Measurements from ENCODE around the gene ZFYVE1.
A peak's percentile ranks its signal among the peaks of the same experiment; 100 is the strongest.
"Not testable (repeated sequence)": the region's sequence is repeated elsewhere in the genome, so short reads cannot be mapped to it uniquely, and the experiment has no call there.

The ZFYVE1 gene

DNA sequence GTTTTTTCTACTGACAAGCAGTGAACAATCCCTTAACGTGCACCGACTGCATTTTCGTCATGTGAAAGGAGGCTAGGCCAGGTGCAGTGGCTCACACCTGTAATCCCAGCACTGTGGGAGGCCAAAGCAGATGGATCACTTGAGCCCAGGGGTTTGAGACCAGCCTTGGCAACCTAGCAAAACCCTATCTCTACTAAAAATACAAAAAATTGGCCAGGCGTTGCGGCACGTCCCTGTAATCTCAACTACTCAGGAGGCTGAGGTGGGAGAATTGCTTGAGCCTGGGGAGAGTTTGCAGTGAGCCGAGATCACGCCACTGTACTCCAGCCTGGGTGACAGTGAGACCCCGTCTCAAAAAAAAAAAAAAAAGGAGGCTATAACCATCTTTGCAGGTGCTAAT, 22.3 kb downstream of the ZFYVE1 start:
- DNase-seq (ENCODE audit: low read depth in 2 of 2), result not testable (repeated sequence)

DNA sequence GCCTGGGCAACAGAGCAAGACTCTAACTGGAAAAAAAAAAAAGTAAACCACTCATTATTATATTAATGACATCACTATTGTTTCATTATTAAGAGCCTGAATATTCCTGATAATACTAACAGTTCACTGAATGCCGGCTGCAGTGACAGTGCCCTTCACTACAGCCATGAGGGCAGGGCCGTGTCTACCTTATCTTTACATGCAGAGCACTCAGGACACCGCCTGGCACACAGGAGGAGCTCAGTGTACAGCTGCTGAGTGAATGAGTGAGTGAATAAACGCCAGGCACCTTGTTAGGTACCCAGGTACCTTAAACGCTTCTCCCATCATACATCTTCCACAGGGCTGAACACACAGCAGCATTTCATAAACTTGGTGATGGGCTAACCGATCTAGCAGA, 23.2 kb downstream of the ZFYVE1 start:
- DNase-seq (ENCODE audit: low read depth in 2 of 2), result no peak

DNA sequence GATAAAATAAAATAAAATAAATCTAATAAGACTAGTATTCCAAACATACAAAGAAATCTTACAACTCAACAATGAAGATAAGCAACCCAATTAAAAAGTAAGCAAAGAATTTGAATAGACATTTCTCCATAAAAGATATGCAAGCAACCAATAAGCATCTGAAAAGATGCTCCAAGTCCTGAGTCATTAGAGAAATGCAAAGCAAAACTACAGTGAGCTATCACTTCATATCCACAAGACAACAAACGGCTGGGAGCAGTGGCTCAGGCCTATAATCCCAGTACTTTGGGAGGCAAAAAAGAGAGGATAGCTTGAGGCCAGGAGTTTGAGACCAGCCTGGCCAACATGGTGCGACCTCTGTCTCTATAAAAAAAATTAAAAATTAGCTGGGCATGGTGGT, 26.8 kb downstream of the ZFYVE1 start:
- DNase-seq (ENCODE audit: low read depth in 2 of 2), result no peak

DNA sequence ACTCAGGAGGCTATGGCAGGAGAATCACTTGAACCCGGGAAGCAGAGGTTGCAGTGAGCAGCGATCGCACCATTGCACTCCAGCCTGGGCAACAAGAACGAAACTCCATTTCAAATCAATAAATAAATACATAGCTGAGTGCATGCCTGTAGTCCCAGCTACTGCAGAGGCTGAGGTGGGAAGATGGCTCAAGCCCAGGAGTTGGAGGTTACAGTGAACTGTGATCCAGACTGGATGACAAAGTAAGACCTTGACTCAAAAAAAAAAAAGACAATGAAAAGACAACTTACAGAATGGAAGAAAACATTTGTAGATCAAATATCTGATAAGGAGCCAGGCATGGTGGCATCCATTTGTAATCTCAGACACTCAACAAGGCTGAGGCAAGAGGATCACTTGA, 27.6 kb downstream of the ZFYVE1 start:
- no peak for DNase-seq (ENCODE audit: low read depth in 2 of 2)

DNA sequence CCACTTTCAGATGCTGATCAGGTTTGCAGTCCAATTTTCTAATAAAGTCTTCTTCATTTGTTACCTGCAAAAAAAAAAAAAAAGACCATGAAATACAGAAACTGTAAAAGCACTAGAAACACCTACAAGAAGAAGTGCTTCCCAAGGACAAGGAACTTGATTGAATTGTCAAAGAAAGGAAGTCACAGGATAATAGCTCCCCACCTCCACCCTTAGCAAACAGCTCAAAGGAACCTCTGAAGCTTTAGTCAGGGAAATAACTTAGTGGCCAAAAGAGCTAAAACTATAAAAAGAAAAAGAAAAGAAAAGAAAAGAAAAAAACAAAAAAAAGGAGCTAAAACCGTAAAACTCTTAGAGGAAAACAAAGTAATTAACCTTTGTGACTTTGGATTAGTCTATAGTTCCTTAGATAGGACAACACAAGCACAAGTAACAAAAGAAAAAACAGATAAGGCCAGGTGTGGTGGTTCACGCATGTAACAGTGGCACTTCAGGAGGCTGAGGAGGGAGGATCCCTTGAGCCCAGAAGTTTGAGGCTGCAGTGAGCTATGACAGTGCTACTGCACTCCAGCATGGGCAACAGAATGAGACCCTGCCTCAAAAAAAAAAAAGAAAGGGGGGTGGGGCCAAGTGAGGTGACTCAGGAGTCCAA, 28.5 kb downstream of the ZFYVE1 start:
- DNase-seq (ENCODE audit: low read depth in 2 of 2), result no peak

DNA sequence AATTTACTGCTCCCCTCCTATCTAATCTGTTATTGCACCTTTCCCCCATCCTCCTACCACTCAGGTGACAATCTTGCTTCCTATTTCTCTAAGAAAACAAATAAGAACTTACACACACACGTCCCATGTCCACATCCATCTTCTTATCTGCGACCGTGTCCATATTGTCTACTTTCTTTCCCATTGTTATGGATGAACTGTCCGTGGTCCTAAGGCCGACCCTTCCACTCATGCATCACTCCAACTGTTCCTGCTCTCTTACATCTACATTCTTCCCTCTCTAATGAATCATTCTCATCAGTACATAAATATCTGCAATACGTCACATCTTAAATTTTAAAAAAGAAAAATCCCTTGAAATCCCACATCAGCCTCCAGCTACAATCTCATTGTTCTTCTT, 30.0 kb downstream of the ZFYVE1 start:
- no peak for DNase-seq (ENCODE audit: low read depth in 2 of 2)

DNA sequence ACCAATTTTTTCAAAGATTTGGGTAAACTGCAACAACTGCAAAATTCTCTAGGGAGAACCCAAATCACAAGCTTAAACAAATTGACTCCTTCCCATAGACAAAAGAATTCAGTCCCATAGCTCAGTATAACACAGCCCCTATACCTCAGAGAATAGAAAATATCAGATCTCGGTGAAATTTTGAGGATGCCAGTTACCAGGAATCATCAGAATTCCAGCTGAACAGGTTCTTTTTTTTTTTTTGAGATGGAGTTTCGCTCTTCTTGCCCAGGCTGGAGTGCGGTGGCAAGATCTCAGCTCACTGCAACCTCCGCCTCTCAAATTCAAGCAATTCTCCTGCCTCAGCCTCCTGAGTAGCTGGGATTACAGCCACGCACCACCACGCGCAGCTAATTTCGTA, 36.7 kb downstream of the ZFYVE1 start:
- no peak for DNase-seq (ENCODE audit: low read depth in 2 of 2)

DNA sequence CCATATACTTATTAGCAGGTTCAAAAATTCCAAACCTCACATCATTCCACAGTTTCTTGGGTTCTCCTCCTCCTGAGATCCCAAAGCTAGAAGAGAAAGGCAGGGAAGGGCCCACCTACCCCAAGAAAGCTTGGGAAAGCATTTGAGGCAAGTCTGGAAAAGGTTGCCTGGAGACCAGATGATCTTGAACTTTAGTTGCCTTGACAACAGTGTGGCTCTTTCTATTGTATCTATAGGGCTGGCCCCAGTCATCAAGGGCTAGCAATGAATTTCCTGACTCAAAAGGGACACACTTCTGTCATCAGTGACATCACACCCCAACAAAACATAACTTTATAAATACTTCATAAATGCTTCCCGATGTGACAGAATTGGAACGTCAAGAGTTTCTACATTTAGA, 40.0 kb downstream of the ZFYVE1 start:
- DNase-seq (ENCODE audit: low read depth in 2 of 2), result no peak

DNA sequence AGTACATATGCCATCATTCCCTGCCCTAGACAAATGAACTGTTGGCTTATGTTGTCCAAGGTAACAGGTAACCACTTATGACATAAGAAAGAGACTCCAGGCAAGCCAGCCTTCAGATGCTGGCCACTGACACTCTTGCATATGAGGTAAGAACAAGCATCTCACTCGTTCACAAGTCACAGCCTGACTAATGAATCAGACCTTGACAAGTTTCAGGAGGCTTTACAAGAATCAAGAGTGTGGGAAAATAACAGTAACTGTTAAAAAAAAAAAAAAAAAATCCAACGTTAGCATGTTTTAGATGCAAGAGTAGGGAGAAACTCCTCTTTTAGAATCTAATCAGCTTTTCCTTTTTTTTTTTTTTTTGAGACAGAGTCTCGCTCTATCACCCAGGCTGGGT, 40.7 kb downstream of the ZFYVE1 start:
- no peak for DNase-seq (ENCODE audit: low read depth in 2 of 2)

DNA sequence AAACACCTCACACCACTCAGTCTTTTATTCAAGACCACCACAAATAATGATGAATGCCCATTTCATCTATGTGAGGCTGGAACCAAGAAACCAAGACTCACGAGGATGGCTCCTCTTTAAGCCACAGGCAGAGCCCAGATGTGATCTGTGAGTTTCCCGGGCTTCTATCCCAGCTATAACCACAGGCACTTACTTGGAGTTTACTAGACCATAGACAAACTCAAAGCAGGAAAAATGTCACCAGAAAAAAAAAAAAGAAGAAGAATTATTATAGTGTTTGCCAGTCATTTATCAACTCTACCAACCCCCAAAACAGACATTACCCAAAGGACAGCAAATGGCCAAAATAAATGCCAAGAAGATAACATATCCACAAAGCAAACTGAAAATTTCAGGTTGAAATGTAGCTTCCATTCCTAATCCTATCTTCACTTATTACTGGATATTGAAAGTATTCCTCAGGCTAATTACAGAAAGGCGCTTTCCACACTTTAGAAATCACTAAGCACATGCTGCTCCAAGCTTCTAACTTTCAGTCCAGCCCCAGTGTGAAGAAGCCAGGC, 44.7 kb downstream of the ZFYVE1 start:
- no peak for DNase-seq (ENCODE audit: low read depth in 2 of 2)

DNA sequence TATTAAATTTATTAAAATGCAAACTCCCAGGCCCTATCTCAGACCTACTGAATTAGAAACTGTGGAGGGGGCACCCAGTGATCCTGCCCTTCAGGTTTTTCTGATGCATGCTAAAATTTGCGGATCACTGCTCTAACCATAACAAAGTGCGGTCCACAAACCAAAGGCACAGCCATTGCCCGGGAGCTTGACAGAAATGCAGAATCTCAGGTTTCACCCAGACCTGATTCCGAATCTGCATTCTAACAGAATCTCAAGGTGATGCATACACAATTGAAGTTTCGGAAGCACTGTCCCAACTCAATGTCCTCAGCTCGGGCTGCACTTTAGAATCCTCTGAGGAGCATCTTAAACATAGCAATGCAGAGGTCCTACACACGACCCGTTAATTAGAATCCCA, 46.0 kb downstream of the ZFYVE1 start:
- no peak for DNase-seq (ENCODE audit: low read depth in 2 of 2)

DNA sequence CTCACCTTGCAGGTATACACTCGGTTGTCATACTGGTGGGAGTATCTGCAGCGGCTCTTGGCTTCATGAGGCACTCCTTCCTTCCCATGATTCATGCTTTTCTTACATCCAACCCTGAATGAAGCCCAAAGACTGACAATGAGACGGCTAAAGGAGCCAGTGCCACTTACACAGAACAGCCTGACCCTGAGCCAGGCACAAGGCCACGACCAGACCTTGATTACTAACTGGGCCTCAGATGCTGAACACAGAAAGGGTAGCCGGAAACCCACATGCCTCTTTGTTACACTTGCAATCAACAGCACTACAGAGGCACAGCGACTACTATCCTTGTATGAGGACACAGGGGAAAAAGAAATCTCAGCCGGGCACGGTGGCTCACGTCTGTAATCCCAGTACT, 48.0 kb downstream of the ZFYVE1 start:
- DNase-seq (ENCODE audit: low read depth in 2 of 2), result no peak

DNA sequence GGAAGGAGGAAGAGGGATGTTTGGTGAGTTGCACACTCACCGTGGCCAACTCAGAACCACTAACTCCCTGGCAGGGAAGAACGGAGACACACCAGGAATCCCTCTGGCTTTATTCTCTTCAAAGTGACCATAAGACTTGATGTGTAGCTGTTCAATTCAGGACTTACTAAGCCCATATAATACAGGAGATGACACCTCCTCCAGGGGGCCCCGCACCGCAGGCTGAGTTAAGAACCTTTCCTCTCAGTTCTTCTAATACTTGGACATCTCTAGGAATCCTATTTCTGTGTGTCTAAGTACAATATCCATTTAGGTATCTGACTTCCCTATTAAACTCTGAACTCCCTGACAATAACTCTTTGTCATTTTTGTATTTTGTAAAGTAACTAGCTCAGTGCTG, 51.1 kb downstream of the ZFYVE1 start:
- no peak for DNase-seq (ENCODE audit: low read depth in 2 of 2)

DNA sequence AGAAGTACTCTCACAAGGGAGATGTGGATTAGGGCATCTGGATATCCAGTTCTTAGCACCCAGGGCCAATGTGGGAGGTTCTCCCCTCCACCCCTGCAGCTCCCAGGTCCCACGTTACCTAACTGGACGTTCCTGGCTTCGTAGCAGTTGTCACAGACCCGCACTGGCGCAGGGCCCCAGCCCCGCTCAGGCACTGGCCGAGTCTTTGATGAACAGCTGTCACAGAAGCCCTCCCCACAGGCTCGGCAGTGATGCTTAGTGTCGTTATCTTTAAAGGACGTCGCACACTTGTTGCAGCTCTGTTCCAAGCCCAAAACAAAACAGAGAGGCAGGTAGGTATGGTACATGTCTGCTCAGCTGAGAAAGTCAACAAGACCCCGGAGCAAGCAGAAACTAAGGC, 52.2 kb downstream of the ZFYVE1 start:
- no peak for DNase-seq (ENCODE audit: low read depth in 2 of 2)

DNA sequence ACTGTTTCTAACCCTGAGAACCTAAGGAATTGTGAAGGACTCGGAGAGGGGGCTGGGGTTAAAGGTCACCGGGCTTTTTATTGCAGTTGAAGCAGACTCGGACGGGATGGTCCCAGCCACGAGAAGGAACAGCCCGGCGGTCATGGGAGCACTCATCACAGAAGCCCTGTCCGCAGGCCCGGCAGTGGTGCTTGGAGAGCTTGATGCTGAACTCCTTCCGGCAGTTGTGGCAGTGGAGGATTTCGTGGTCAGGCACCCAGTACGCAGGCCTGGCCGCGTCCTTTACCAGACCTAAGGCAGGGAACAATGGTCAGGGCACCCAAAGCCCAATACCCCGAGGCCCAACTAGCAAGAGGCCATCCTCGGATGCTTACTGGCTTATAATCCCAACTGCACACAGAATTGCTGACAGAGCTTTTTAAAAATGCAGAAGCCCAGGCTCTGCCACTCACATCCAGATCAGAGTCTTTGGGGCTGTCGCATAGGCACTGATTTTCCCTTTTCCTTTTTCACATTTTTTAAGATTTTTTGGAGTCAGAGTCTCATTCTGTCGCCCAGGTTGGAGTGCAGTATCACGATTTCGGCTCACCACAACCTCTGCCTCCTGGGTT, 56.0 kb downstream of the ZFYVE1 start:
- no peak for DNase-seq (ENCODE audit: low read depth in 2 of 2)

DNA sequence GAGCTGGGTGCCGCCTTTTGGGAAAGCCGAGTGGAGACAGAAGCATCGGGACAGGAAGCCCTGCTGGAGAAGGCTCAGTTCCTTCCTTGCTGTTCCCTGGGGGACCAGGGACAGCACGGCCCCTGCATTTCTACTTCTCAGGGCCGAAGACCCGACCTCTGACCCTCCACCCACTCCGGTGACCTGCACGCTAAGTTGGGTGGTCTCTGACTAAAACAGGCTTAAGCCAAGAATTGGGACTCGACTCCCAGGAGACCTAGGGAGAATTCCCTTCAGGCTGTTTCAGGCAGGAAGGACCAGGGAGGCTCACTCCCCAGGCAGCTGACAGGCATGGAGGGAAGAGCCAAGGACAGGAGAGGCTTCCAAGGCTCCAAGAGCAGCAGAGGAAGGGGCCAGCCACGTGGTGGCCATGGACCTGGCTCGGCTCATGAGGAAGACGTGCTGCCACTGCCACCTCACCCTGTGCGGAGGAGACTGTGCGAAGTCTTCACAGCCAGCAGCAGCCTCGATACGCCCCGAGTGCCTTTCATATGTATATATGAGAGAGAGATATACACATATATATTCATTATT, 56.8 kb downstream of the ZFYVE1 start:
- DNase-seq (ENCODE audit: low read depth in 2 of 2), result no peak

DNA sequence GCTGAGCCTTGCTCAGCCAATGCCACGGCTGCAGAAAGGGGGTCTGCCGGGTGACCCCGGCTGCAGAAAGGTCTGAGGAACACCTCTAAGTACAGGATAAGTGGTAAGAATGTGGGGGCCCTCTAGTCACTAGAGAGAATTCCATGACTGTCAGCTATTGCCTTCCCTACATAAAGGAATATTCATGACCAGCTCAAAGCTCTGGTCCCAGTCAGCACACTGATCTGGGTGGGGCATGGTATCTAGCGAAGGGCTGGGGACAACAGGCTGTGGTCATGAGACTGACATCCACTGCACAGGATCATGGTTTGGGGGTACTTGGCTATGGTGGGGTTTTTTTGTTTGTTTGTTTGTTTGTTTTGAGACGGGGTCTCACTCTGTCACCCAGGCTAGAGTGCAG, 58.6 kb downstream of the ZFYVE1 start:
- DNase-seq (ENCODE audit: low read depth in 2 of 2), result no peak

DNA sequence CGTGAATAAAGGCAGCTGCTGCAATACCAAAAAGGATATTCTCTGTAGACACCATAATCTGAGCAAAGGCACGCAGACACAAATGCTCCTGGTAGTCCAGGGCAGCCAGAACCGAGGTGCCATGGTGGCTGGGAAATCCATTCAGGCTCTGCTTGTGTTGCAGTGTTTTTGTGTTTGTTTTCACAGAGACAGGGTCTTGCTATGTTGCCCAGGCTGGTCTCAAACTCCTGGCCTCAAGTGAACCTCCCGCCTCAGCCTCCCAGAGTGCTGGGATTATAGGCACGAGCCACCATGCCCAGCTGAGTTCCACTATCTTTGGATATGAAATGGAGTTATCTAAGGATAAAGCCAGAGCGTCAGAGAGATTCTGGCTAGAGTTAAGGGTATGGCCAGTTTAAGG, 60.9 kb downstream of the ZFYVE1 start:
- no peak for DNase-seq (ENCODE audit: low read depth in 2 of 2)

DNA sequence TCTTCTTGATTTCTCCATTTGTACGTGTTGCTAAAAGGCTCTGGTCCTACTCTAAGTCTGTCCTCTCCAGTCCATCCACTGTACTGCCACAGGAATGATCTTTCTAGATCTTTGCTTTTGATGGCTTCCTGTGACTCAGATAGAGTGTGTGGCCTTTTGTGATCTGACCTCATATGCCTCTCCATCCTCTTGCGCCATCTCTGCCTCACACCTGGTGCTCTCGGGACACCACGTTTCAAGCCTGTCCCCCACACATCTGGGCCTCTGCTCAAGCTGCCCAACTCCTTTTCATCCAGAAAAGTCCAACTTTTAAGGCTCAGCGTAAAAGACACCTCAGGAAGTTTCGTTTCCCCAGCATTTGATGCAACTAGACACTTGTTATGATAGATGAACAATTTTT, 61.7 kb downstream of the ZFYVE1 start:
- DNase-seq (ENCODE audit: low read depth in 2 of 2), result no peak

DNA sequence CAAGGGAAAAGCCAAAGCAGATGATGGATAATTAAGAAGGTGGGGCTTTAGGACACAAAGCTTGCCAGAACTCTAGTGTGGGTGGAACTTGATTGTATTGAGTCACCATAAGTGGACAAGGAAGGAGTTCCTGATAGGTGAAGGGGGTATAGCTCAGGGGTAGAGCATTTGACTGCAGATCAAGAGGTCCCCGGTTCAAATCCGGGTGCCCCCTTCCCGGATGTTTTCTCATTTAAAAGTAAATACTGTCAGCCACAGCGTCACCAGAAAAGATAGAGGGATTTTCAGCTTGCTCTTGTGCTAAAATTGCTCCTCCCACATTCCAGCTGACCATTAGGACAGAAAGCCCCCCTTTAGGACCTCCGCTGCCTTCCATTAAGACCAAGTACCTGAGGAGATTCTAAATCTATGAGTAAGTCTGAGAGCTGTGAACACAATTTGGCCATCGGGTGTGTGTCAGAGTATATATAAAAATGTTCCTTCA, 64.0 kb downstream of the ZFYVE1 start:
- peak; percentile 42 to 52 for DNase-seq (ENCODE audit: low read depth in 2 of 2)

DNA sequence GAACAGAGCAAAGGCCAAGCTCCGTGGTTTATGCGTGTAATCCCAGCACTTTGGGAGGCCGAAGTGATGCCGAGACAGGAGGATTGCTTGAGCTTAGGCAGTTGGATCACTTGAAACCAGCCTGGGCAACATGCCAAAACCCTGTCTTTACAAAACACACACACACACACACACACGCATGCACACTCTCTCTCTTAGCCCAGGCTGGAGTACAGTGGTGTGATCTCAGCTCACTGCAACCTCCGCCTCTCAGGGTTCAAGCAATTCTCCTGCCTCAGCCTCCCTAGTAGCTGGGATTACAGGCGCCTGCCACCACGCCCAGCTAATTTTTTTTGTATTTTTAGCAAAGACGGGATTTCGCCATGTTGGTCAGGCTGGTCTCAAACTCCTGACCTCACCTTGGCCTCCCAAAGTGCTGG, 64.6 kb downstream of the ZFYVE1 start:
- peak; percentile 13 to 18 for DNase-seq (ENCODE audit: low read depth in 2 of 2)

DNA sequence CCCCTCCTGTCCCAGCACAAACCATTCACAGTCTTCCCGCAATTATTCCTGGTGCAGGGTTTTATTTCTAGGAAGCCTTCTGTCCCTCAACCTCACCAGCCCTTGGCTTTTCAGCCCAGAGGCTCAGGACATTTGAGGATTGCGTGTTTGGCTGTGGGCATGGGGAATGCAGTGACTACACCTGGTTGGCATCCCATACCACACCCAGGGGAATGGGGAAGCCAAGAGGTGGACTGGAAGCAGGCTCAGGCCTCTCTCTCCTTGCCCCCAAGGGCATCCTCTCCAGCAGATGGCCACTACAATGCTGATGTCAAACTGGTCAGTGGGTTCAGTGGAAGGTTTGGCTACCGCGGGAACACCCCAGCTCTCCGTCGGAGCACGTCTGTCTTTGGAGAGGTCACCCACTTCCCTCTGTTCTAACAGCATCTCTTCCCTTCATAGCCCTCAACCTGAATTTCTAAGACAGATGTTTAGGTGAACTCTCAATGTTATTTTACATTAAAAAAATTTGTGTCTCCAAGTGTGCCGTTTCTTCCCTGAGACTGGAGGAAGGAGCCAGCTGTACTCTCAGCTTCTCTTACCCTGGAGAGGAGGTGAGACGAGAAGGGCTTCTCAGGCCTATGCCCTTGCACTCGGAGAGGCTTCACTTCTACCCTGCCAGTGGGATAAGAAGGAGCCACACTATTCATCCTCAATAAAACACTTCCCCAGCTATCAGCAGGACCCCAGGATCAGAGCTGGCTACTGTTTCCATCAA, 65.1 kb downstream of the ZFYVE1 start:
- no peak for DNase-seq (ENCODE audit: low read depth in 2 of 2)

Data from fibroblast of skin of left biceps (primary cell).